ENCODE results near the gene GOLGA8B.
A peak's percentile ranks its signal among the peaks of the same experiment; 100 is the strongest.
"Not testable (repeated sequence)": the region's sequence is repeated elsewhere in the genome, so short reads cannot be mapped to it uniquely, and the experiment has no call there.

GOLGA8B gene

GRCh38 chr15:34594361-34594760, 10.9 kb upstream of the GOLGA8B start:
- DNase-seq = no peak

GRCh38 chr15:34591306-34591705, 7.9 kb upstream of the GOLGA8B start:
- DNase-seq = no peak

- peak in 1 of 2 experiments; percentile 51 for DNase-seq
Measured at GRCh38 chr15:34588046-34588674, 4.7 kb upstream of the GOLGA8B start.

DNA sequence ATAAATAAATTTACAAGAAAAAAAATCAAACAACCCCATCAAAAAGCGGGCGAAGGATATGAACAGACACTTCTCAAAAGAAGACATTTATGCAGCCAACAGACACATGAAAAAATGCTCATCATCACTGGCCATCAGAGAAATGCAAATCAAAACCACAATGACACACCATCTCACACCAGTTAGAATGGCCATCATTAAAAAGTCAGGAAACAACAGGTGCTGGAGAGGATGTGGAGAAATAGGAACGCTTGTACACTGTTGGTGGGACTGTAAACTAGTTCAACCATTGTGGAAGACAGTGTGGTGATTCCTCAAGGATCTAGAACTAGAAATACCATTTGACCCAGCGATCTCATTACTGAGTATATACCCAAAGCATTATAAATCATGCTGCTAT, 2.5 kb upstream of the GOLGA8B start:
- DNase-seq = not testable (repeated sequence)

DNA sequence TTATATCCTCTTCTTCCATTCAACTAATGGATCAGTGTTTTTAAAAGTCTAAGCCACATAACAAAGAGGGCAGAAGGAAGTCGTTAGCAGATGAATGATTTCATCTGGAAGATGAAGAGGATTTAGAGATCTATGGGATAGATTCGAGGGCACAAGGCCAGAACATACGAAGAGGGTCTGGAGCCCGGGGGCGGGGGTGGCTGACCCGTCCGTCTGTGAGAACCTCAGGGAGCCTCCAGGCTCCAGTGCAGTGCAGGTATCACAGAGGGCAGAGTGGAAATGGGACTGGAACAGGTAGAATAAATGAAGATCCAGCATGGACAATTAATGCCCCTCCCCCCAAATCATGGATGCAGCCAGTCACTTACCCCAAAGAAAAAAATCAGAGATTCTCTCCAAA, 1.5 kb upstream of the GOLGA8B start:
- DNase-seq = no peak

- no peak for DNase-seq
Measured at GRCh38 chr15:34584330-34584668, 848 bp upstream of the GOLGA8B start.

GRCh38 chr15:34582461-34583371, 735 bp downstream of the GOLGA8B start:
- no peak for DNase-seq

DNA sequence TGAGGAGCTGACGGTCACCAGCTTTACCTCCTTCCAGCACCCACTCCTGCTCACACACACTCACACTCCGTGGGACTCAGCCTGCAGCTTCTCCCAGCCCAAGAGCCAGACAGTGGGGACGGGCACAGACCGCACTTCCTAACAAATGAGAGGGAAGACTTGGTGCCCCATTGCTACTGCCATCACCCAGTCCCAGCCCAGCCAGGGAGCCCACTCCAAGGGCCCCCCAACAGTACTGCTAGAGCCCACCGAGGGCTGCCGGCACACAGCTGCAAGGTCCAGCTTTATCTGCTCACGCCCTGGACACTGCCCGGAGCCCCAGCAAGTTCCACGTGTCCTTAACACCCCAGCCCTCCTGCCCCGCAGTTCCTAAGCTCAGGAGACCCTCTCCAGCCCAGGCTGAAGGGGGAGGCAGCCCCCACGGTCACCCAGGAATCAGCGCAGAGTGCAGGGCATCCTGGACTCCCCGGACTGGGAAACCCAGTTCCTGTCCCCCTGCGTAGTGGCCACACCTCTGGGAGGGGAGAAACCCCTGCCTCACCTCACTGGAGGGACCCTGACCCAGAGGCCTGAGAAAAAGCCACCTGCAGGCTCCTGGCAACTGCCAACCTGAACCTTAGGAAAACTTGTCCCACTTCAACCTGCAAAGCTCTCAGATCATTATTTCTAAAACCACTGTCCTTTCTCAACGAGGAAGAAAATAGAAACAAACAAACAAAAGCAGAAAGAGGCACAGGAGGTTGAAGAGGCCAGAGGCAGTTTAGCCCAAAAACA, 1.6 kb downstream of the GOLGA8B start:
- not testable (repeated sequence) for DNase-seq

- DNase-seq = no peak
Measured at GRCh38 chr15:34581043-34581365, 2.4 kb downstream of the GOLGA8B start.

DNA sequence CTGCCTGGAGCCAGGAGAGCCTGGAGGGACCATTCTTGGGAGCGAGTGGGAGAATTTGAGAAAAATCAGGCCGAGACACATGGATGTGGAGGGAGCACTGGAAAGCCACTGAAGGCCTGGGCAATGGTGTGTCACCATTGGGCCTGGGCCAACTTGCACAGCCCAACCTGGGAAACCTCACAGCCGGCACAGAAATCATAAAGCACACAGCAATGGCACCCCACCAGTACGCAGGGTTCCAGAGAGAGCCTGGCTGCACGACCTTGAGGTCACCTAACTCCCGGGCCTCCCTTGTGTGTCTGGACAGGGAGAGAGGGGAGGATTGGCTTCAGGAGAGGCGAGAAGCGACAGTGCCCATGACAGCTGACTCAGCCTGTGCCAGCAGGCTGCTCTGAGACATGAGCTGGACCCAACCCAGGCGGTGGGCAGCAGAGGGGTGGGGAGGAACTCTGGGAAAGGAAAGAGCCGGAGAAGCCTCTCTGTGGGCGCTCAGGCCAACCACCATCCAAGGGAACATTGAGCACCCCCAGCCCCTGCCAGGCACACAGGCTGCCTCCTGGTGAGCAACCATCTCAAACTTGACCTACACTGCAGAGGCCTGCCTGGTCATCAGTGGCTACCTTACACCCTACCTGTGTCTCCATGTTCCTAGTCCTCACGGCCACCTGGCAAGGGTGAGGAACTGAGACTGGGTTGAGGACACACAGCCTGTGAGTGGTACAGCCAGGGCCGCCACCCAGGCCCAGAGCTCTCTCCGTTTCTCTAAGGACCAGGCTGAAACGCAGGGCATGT, 3.0 kb downstream of the GOLGA8B start:
- not testable (repeated sequence) for DNase-seq

GRCh38 chr15:34578283-34578674, 5.2 kb downstream of the GOLGA8B start:
- no peak for DNase-seq

DNA sequence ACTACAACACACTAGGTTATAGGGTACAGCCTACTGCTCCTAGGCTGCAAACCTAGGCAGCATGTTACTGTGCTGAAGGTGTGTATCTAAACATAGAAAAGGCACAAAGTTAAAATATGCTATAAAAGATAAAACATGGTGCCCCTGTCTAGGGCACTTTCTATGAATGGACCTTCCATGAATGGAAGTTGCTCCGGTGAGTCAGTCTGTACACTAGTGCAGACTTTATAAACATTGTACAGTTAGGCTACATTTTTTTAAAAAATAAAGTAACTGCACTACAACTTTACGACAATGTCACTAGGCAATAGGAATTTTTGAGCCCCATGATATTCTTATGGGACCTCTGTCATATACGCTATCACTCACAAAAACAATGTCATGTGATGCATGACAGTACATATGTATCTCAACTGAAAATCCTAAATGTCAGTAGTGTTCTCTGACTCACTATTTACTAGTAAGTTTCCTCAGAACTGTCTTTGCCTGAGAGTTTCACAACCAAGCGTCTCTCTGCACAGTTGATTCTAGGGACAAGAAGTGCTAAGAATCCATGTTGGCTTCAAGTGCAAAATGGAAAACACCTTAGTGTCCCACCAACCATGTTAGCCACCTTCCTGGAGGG, 5.7 kb downstream of the GOLGA8B start:
- not testable (repeated sequence) for DNase-seq

GRCh38 chr15:34575035-34575434, 8.4 kb downstream of the GOLGA8B start:
- DNase-seq = not testable (repeated sequence)

GRCh38 chr15:34572921-34573320, 10.5 kb downstream of the GOLGA8B start:
- not testable (repeated sequence) for DNase-seq

- not testable (repeated sequence) for DNase-seq
Measured at GRCh38 chr15:34572019-34572641, 11.3 kb downstream of the GOLGA8B start.

DNA sequence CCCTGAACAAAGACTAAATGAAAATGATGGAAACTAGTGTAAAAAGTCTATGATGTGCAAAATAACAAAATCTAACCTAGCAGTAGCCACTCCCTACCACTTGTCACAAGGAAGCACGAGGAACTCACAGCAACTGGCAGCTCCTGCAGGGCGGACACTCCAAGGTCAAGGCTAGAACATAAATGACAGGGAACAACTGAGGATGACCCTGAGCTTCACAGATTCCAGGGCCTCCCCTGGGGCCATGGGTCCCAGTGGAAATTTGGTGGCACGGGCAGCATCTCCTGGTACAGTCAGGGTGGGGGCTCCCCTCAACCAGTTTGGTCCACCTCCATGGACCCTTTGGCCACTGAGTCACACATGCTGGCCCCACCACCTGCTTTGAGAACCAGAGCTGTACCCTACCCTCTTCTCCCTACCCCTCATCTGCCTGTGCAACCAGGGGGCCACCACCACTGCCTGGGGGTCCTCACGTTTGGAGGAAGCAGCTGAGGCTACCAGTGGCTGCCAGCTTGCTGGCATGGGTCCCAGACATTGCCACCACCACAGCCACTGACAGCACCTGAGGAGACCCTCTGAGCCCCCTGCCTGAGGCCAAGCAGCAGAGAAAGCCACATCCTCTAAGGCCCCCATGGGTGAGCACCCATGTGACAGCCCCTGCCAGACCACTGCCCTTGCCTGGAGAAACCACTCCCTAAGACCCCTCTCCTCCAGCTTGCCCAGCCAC, 13.6 kb downstream of the GOLGA8B start:
- not testable (repeated sequence) for DNase-seq

DNA sequence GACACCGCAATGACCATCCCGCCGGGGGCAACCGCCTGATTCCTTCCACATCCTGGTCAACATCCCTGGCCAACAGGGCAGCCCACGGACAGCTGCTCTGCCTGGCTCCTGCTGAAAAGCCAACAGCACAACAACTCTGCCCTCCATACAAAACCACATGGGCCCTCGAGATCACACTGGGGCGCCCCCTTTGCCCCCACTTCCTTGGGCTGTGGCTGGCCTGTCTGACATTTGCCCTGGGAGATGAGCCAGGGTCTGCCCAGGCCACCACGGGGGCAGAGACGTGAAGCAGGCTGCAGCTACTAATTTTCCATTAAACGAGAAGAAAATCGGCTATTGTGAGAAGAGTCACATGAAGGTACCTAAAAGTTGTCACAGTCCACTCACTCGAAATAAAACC, 16.3 kb downstream of the GOLGA8B start:
- not testable (repeated sequence) for DNase-seq

DNA sequence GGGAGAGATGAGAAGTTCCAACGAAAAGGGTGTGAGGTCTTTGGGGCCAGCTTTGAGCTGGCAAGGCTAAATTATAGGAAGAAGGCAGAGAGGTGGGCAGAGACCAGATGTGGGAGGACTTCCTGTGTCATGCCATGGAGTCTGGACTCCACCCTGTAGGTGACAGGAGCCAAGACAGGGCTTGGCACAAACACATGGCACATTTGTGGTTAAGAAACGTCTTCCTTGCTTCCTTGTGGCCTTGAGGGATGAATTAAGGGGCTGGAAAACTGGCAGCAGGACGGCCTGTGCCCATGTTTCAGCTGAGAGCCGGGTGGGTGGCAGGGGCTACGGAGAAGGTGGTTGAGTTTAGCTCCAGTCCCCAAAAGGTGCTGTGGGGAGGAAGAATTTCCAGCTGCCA, 18.7 kb downstream of the GOLGA8B start:
- not testable (repeated sequence) for DNase-seq

DNA sequence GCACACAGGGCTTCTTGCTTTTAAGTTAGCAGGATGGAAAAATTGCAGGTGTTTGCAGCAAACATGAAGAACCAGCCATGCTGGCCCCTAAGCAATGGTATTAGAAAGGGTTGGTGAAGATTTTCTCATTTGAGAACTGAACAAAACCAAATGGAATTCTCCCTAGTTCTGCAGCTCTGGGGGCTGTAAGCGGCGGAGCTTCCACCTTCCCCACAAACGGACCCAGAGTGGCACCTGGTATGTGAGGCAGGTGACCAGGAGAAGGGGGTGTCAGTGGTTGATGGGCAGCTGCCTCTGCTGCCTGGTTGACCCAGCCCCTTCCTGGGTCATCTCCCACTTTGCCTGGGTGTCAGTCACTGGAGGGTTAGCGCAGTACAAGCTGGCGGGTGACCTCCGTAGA, 22.6 kb downstream of the GOLGA8B start:
- not testable (repeated sequence) for DNase-seq

DNA sequence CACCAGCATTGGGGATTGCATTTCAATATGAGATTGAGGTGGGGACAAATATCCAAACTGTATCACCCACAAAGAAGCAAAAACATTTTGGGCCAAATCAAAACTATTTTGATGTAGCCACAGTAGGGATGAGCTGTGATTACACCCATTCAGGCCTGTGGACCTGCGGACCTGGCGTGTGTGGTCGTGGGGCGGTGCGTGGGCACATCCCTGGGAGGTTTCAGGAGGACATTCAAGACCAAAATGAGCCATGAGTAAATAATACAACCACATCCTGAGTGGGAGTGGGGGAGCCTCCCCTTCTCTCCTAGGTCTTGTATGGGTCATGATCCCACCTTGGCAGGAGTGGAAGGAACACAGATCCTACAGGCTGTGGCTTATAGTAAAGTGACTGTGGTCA, 23.7 kb downstream of the GOLGA8B start:
- not testable (repeated sequence) for DNase-seq

DNA sequence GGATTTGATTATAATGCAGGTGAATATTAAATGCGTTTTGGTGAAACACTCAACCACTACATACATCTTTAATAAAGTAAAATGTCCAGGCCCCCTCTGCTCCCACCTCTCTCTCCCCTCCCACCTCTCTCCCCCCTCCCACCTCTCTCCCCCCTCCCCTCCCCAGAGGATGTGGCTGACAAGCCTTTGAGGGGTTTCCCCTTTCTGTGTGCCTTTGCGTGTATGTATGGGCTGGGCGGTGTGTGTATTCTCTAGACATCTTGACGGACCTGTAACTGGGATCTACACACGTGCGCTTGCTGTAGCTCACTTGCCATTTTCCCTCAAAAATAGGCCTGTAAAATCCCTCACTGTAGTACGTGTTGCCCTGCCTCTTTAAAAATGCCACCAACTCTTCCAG, 28.3 kb downstream of the GOLGA8B start:
- DNase-seq = not testable (repeated sequence)
